Sigmoid colon (tissue), 4 donors: ENCODE data around the gene PSME3IP1.

ENCODE experiments used
- CTCF ChIP-seq, 4 experiments: fragments of 450-650 bp in 3 of 4; fragments of 200-600 bp in 1 of 4; IDR thresholded peaks; one replicate each; pipeline ENCODE4 v1.5.1; 2016 to 2019; ENCODE audit warnings: antibody characterized with exemption in 4 of 4, mild to moderate bottlenecking in 3 of 4, moderate library complexity in 2 of 4
- EP300 ChIP-seq, 4 donors: sonication (generic); formaldehyde crosslinking; IDR thresholded peaks; one replicate each; pipeline ENCODE4 v1.6.1; 2017; ENCODE audit warnings: antibody characterized with exemption in 4 of 4
- POLR2AphosphoS5 ChIP-seq, 4 donors: sonication (generic); formaldehyde crosslinking; IDR thresholded peaks; one replicate each; pipeline ENCODE4 v1.6.1; 2017; ENCODE audit warnings: antibody characterized with exemption in 4 of 4

GRCh38 chr16:57133886-57134285 lies 52.0 kb downstream of the PSME3IP1 start:
- no peak for TF ChIP-seq CTCF (IDR thresholded peaks at IDR 0.05)
- no peak for TF ChIP-seq EP300 (IDR thresholded peaks at IDR 0.05)
- TF ChIP-seq POLR2AphosphoS5 (IDR thresholded peaks at IDR 0.05) = no peak
